DOHH2 (cell line): ENCODE measurements around the gene MGAM2.

Experiments used
- H3F3A ChIP-seq: fragments of 200-600 bp; sonication (generic), shearing (Covaris generic); 2 replicates; pipeline ENCODE4 v1.6.0; 2016; ENCODE audit warnings: antibody characterized with exemption, mild to moderate bottlenecking; ENCODE audit not compliant: control insufficient read depth, insufficient read depth
- H3K27ac ChIP-seq: fragments of 200-600 bp; sonication (generic); 2 replicates; pipeline ENCODE4 v1.5.1; 2014; ENCODE audit warnings: low read depth, mild to moderate bottlenecking, low read length, moderate library complexity
- H3K27me3 ChIP-seq: fragments of 200-600 bp; sonication (generic); 2 replicates; pipeline ENCODE4 v1.6.1; 2014; ENCODE audit warnings: mild to moderate bottlenecking, low read length, mixed read lengths; ENCODE audit not compliant: control insufficient read depth
- H3K36me3 ChIP-seq: fragments of 200-600 bp; sonication (generic); 2 replicates; pipeline ENCODE4 v1.6.1; 2014; ENCODE audit warnings: mild to moderate bottlenecking, low read length, moderate library complexity, mixed read lengths; ENCODE audit not compliant: control insufficient read depth
- H3K4me1 ChIP-seq: fragments of 200-600 bp; sonication (generic); 2 replicates; pipeline ENCODE4 v1.6.1; 2014; ENCODE audit warnings: mild to moderate bottlenecking, low read length, mixed read lengths; ENCODE audit not compliant: control insufficient read depth
- H3K4me2 ChIP-seq: fragments of 200-600 bp; sonication (generic); 2 replicates; pipeline ENCODE4 v1.6.0; 2014; ENCODE audit warnings: mild to moderate bottlenecking, low read length, moderate library complexity
- H3K4me3 ChIP-seq: fragments of 200-600 bp; sonication (generic); 2 replicates; pipeline ENCODE4 v1.5.1; 2014; ENCODE audit warnings: mild to moderate bottlenecking, low read length, mixed read lengths
- H3K79me2 ChIP-seq: fragments of 200-600 bp; sonication (generic); 2 replicates; pipeline ENCODE4 v1.6.1; 2014; ENCODE audit warnings: mild to moderate bottlenecking, low read length, mixed read lengths; ENCODE audit not compliant: control insufficient read depth
- H3K9me2 ChIP-seq: fragments of 200-600 bp; sonication (generic); replicated peaks from 2 replicates; pipeline ENCODE4 v1.6.1; 2014; ENCODE audit warnings: mild to moderate bottlenecking, low read length, mixed read lengths; ENCODE audit not compliant: control insufficient read depth
- H3K9me3 ChIP-seq: fragments of 200-600 bp; sonication (generic); 2 replicates; pipeline ENCODE4 v1.6.1; 2014; ENCODE audit warnings: antibody characterized with exemption, low read length, mixed read lengths; ENCODE audit not compliant: control insufficient read depth, insufficient read depth
- H4K20me1 ChIP-seq: fragments of 200-600 bp; sonication (generic); 2 replicates; pipeline ENCODE4 v1.6.0; 2014; ENCODE audit warnings: low read depth, mild to moderate bottlenecking, antibody characterized with exemption, low read length, moderate library complexity; ENCODE audit not compliant: control insufficient read depth, insufficient read depth
- EZH2phosphoT487 ChIP-seq: fragments of 200-600 bp; sonication (generic); IDR thresholded peaks from 2 replicates; pipeline ENCODE4 v1.6.1; 2017; ENCODE audit warnings: borderline replicate concordance, mild to moderate bottlenecking, antibody characterized with exemption, low read length, moderate library complexity, mixed read lengths
- TF ChIP-seq, protein P1 (sequence below): fragments of 200-600 bp; sonication (generic); IDR thresholded peaks from one replicate; pipeline ENCODE4 v1.5.1; 2014; ENCODE audit warnings: antibody characterized with exemption, mild to moderate bottlenecking, low read depth, low read length; ENCODE audit not compliant: poor library complexity, severe bottlenecking

Gene MGAM2

DNA sequence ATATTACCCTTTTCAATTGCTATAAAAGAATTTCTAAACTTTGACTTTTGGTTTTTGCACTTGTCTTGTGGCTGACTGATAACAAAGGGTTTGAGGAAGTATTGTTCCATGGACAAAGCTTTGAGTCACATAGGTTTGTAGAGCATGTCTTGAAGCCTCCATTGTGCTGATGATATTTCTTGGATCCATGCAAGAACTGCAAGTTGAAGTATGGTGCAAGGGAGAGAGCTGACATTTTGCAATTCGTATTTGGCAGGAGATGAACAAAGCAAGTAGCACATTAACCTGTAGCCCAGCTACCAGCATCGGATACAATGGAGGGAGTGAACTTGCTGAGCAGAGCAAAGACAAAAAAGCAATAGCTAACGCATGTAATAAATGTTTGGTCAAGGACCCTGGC lies 23.4 kb downstream of the MGAM2 start:
- no peaks in the 10 kb centered on the region for H3K9me2 ChIP-seq
- TF ChIP-seq, protein P1, sequence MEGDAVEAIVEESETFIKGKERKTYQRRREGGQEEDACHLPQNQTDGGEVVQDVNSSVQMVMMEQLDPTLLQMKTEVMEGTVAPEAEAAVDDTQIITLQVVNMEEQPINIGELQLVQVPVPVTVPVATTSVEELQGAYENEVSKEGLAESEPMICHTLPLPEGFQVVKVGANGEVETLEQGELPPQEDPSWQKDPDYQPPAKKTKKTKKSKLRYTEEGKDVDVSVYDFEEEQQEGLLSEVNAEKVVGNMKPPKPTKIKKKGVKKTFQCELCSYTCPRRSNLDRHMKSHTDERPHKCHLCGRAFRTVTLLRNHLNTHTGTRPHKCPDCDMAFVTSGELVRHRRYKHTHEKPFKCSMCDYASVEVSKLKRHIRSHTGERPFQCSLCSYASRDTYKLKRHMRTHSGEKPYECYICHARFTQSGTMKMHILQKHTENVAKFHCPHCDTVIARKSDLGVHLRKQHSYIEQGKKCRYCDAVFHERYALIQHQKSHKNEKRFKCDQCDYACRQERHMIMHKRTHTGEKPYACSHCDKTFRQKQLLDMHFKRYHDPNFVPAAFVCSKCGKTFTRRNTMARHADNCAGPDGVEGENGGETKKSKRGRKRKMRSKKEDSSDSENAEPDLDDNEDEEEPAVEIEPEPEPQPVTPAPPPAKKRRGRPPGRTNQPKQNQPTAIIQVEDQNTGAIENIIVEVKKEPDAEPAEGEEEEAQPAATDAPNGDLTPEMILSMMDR = no peak
- no peak for TF ChIP-seq EZH2phosphoT487
- no peaks in the 10 kb centered on the region for H4K20me1 ChIP-seq
- no peaks in the 10 kb centered on the region for H3K4me1 ChIP-seq
- H3K36me3 ChIP-seq = no peaks in the 10 kb centered on the region
- no peak overlapping the region for H3K27ac ChIP-seq
- no peaks in the 10 kb centered on the region for H3F3A ChIP-seq
- no peaks in the 10 kb centered on the region for H3K27me3 ChIP-seq
- no peak overlapping the region for H3K4me3 ChIP-seq
- H3K79me2 ChIP-seq = no peaks in the 10 kb centered on the region
- no peak overlapping the region for H3K4me2 ChIP-seq
- no peaks in the 10 kb centered on the region for H3K9me3 ChIP-seq

- no peak overlapping the region for H3K27ac ChIP-seq
- no peaks in the 10 kb centered on the region for H3K27me3 ChIP-seq
- no peak overlapping the region for H3K4me2 ChIP-seq
- H3K9me3 ChIP-seq = no peaks in the 10 kb centered on the region
- no peaks in the 10 kb centered on the region for H3F3A ChIP-seq
- no peaks in the 10 kb centered on the region for H3K9me2 ChIP-seq
- no peaks in the 10 kb centered on the region for H3K4me1 ChIP-seq
- TF ChIP-seq, protein P1 = no peak
- TF ChIP-seq EZH2phosphoT487 = no peak
- H4K20me1 ChIP-seq = no peaks in the 10 kb centered on the region
- H3K4me3 ChIP-seq = no peak overlapping the region
- no peaks in the 10 kb centered on the region for H3K79me2 ChIP-seq
- H3K36me3 ChIP-seq = no peaks in the 10 kb centered on the region
These were observed 27.5 kb downstream of the MGAM2 start for GRCh38 chr7:142138996-142139395.

DNA sequence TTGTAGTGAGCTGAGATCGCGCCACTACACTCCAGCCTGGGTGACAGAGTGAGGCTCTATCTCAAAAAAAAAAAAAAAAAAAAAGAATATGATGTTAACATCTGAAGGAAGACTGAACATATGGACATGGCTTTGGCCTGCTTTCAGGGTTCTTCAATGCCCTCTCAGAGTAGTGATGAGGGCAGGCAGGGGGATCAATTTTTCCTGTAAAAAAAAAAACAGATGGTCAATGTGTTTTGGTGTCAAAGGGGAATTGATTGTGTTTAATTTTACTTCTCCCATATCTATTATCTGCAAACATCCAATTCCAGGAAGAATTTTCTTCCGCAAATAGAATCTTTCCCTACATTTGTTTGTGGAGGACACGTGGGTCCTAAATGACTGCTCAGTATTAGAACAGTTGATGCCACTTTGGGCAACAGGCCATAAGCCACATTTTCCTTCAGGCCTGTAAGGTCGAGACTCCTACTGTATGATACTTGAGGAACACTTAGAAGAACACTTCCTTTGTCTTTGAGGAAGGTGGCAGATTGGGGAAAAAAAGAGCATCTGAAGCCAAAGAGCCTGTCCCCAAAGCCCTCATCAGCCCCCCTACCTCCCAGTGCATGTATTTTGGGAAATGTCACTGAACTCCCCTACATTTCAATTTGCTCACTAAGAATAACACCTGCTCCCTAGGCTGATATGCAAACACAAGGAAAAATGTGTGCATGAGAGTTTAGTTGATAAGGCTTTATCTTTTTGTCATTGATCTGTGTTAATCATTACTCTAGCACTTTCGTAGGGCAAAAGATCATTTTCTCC lies 28.3 kb downstream of the MGAM2 start:
- H3K36me3 ChIP-seq = no peaks in the 10 kb centered on the region
- H3K9me2 ChIP-seq = no peaks in the 10 kb centered on the region
- H3K4me1 ChIP-seq = no peaks in the 10 kb centered on the region
- no peaks in the 10 kb centered on the region for H3F3A ChIP-seq
- no peak for TF ChIP-seq EZH2phosphoT487
- TF ChIP-seq, protein P1 = no peak
- no peaks in the 10 kb centered on the region for H4K20me1 ChIP-seq
- no peaks in the 10 kb centered on the region for H3K27me3 ChIP-seq
- no peaks in the 10 kb centered on the region for H3K79me2 ChIP-seq
- no peak overlapping the region for H3K4me3 ChIP-seq
- H3K9me3 ChIP-seq = no peaks in the 10 kb centered on the region
- no peak overlapping the region for H3K4me2 ChIP-seq
- H3K27ac ChIP-seq = no peak overlapping the region
